MG63 (cell line): ENCODE data around the gene EPS8L2. TPM values are rescaled to one million over a fixed set of nuclear protein-coding genes. Genes with fewer than 3 reads are reported as not detected.

Source experiments
- DNase-seq: peaks from one replicate; pipeline ENCODE4 v3.0.0-alpha.2; 2020
- H3K27me3 ChIP-seq: fragments of 250-450 bp; sonication (Bioruptor Pico); 2 replicates; pipeline ENCODE4 v1.5.1; 2020; ENCODE audit warnings: mild to moderate bottlenecking, moderate library complexity
- H3K36me3 ChIP-seq: fragments of 250-450 bp; sonication (Bioruptor Pico); 2 replicates; pipeline ENCODE4 v1.5.1; 2020; ENCODE audit warnings: mild to moderate bottlenecking, moderate library complexity
- H3K4me3 ChIP-seq: fragments of 250-450 bp; sonication (Bioruptor Pico); 2 replicates; pipeline ENCODE4 v1.5.1; 2020; ENCODE audit warnings: mild to moderate bottlenecking, moderate library complexity
- H3K9me3 ChIP-seq: fragments of 250-450 bp; sonication (Bioruptor Pico); 2 replicates; pipeline ENCODE4 v1.5.1; 2020; ENCODE audit warnings: mild to moderate bottlenecking, moderate library complexity
- total RNA-seq: library from RNA; depleted of rRNA; stranded (reverse); fragments of >200 nt; shearing (Covaris generic); gene quantifications from 2 replicates; pipeline ENCODE4 v1.2.3, GENCODE V29; 2014; ENCODE audit warnings: low replicate concordance; rRNA removed

The EPS8L2 gene
- total RNA-seq = 10.7 and 23.4 TPM in 2 replicates

DNA sequence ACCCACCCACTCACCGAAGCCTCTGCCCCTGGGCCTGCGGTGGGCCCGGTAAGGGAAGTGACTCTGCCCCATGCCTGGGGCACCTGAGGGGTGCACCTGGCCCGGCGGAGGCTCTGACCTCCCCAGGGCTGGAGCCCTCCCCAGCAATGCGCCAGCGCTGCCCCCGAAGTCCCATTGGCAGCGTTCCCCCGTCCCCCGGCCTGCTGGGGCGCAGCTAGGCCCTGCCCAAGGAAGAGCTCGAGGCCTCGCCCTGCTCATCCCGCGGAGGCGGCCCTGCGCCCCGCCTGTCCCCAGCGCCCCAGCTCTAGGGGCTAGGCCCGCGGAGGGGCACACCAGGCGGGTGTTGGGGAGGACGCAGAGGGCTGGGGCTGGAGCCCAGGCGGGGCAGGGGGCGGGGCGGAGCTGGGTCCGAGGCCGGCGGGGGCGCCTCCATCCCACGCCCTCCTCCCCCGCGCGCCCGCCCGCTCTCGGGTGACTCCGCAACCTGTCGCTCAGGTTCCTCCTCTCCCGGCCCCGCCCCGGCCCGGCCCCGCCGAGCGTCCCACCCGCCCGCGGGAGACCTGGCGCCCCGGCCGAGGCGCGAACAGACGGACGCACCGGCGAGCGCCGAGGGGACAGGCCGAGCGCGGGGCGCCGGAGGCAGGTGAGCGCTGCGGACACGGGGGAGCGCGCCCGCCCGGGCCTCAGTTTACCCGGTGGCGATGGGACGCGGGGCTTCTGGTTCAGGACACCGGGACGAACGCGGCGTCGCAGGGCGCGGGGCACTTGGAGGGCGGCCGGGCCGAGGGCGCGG is at the start of gene EPS8L2:
Gene EPS8L2 (plus strand): TSS at position 586 of the 793 bp plus-strand sequence. CDS start 3,177 bp downstream, outside the sequence.
- Histone ChIP-seq H3K4me3 (peak within 1 kb of the TSS; percentile 56), H3K36me3 (peaks cover 36% of the 10 kb centered on the region), H3K27me3 (no peaks in the 10 kb centered on the region), H3K9me3 (no peaks in the 10 kb centered on the region)
- no peak for DNase-seq

DNA sequence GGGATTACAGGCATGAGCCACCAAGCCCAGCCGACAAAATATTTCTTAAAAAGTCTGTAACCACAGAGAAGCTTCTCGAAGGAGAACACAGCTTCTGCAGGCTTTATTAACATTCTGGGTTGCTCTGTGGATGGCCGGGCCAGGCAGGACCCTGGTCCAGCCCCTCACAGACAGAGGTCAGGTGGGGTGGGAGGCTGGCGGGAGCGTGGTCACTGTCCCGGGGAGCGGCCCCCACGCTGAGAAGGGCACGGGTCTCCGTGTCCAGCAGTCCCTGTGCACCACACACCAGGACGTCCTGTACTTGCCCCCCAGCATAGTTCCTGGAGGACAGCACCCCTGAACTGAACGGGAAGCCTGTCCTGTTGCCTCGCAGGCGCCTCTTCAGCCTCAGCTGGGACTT is 49.6 kb upstream of the EPS8L2 start:
- DNase-seq = no peak
- Histone ChIP-seq H3K9me3 (no peaks in the 10 kb centered on the region), H3K36me3 (peaks cover 48% of the 10 kb centered on the region), H3K4me3 (no peak overlapping the region), H3K27me3 (no peaks in the 10 kb centered on the region)

DNA sequence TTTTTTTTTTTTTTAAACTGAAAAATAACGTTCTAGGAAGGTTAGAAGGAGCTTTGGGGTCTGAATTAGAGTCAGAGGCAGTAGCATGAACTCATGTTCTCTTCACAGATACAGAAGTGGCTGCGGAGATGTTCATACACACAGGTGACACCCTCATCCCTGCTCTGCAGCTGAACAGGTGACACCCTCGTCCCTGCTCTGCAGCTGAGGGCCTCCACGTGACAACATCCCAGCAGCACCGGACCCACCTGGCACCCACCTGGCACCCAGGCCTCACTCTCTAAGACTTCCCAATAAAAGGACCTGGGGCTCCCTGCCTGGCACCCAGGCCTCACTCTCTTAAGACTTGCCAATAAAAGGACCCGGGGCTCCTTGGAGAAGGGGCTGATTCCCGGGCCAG is 49.2 kb upstream of the EPS8L2 start:
- DNase-seq = no peak
- H3K27me3 ChIP-seq = no peaks in the 10 kb centered on the region
- H3K4me3 ChIP-seq = no peak overlapping the region
- H3K36me3 ChIP-seq = peaks cover 48% of the 10 kb centered on the region
- no peaks in the 10 kb centered on the region for H3K9me3 ChIP-seq

DNA sequence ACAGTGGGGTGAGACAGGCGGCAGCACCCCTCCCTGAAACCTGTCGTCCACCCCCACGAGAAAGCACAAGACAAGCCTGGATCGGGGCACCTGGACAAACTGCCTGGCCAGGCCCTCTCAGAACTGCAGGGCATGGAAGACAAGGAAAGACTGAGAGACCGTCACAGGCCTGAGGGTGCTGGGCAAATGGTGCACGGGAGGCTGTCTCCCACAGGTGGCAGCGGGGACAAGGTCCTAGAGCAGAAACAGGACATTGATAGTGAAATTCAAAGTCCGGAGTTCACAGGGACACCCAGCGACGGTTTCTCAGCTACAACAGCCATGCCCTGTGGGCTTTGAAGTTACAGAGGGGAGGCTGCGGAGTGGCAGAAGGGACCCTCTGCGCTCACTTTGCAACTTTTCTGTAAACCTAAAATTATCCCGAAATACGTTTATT is 48.3 kb upstream of the EPS8L2 start:
- no peaks in the 10 kb centered on the region for H3K27me3 ChIP-seq
- no peak for DNase-seq
- H3K4me3 ChIP-seq = no peak overlapping the region
- H3K9me3 ChIP-seq = no peaks in the 10 kb centered on the region
- H3K36me3 ChIP-seq = peaks cover 57% of the 10 kb centered on the region

DNA sequence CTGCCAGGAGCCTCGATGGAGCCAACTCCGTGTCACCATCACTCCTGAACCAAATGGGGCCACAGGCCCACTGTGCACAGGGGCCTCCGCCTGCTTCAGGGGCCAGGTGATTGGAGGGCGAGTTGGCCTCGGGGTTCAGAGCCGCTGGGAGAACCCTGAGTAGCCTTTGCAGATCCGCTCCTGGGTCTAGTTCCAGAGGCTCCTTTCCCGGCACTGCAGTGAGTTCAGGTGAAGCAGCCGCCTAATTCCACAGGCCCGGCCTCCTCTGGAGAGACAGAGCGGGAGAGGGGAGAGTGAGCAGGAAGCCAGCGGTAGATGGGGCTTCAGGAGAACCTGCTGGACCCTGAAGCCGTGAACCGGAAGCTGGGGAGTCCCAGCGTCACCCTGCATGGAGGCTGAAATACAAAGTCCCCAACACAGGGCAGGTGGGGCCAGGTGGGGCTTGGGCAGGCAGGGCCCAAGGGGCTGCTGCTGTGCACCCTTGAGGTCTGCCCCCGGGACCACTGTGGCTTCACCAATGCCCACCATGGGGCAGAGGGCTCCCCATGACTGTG is 46.4 kb upstream of the EPS8L2 start:
- no peak overlapping the region for H3K4me3 ChIP-seq
- no peak for DNase-seq

DNA sequence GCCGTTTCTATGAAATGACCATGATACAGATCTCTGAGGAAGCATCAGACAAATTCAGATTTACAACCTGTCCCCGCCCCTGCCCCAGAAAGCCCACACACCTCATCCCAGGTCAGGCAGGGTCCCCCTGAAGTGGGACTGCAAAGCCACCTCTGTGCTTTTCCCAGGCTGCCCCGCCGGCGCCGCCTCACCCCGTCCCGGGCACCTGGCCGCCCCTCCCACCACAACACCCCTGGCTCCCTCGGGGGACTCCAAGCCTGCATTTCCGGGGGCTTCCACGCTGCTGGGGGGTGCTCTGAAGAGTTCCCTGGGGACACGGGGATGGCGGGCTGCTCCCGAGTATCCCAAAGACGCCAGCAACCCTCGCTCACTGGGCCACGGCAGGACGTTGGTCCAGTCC is 45.8 kb upstream of the EPS8L2 start:
- H3K27me3 ChIP-seq = no peaks in the 10 kb centered on the region
- no peak overlapping the region for H3K4me3 ChIP-seq
- H3K36me3 ChIP-seq = peaks cover 63% of the 10 kb centered on the region
- H3K9me3 ChIP-seq = no peaks in the 10 kb centered on the region
- no peak for DNase-seq

More for the DNA sequence above, 46.4 kb upstream of the EPS8L2 start:
- Histone ChIP-seq H3K36me3 (peaks cover 67% of the 10 kb centered on the region), H3K27me3 (no peaks in the 10 kb centered on the region), H3K9me3 (no peaks in the 10 kb centered on the region)

DNA sequence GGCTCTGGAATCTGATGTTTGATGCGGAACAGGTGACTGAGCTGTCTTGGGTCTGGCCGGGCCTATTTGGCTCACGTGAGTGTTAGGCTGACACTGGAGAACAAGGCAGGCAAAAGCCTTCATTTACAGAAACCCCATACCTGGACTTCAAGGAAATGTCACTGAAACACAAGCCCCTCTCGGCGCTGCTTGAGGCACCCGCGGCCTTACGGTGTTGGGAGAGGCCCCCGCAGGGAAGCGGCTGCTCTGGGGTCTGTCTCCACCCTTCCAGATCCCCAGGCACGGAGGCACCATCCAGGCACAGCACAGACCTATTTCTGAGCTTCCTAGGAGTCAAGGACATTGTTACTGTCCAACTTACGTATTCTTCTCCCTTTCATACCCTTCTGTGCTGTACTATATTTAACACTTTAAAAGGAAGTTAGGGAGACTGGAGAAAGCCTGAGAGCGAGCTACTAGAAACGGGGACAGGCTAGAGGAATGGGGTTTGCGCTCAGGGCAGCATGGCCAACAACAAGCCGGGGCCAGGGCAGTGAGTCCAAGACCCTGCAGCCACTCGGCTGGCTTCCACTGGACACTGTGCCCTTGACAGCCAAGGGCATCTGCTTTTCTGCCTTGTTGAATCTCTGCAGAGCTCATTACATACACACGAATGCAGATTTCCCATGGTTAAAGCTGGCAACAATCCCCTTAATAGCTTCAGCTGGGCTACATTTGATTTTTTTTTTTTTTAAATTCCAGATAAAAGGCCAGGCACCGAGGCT is 45.2 kb upstream of the EPS8L2 start:
- Histone ChIP-seq H3K4me3 (no peak overlapping the region), H3K36me3 (peaks cover 63% of the 10 kb centered on the region), H3K27me3 (no peaks in the 10 kb centered on the region), H3K9me3 (no peaks in the 10 kb centered on the region)
- no peak for DNase-seq

DNA sequence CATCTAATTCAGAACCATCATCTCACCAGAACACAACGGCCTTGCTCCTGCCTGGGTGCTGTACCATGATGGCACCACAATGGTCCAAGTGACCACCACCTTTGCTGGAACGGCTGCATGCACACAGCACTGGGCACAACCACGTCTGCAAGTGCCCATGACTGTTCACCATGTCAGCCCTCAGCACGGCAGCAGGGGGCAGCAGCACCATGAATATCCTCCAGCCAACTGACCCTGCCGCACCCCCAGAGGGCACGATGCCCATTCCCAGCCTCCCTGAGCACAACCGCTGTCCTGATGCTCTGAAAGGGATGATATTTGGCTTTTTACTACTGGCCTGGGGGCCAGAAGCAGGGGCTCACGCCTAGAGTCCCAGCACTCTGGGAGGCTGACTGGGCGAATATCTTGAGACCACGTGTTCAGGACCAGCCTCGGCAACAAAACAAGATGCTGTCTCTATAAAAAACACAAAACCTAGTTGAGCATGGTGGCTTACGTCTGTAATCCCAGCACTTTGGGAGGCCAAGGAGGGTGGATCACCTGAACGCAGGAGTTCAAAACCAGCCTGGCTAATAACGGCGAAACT is 43.2 kb upstream of the EPS8L2 start:
- peak; percentile 68 for DNase-seq

DNA sequence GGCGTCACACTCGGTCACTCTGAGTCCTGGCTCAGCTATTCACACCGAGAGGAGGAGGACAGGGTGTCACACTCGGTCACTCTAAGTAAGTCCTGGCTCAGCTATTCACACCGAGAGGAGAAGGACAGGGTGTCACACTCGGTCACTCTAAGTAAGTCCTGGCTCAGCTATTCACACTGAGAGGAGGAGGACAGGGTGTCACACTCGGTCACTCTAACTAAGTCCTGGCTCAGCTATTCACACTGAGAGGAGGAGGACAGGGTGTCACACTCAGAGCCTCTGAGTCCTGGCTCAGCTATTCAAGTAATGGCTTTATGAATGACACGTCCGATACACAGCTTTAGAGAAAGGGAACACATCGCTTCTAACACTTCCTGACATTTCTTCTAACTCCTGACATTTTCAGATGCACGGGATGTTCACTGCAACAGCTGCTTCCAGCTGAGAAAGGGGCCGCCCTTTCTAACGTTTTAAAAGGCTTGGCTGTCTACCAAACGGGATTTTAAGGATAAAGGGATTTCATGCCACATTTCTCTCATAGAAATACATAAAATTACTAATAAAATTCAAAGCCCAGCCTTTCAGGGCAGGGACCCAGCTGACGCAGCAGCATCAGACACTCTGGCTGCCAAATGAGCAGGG is 40.8 kb upstream of the EPS8L2 start:
- DNase-seq = peak; percentile 62
- Histone ChIP-seq H3K4me3 (no peak overlapping the region), H3K36me3 (peaks cover 55% of the 10 kb centered on the region)

More for the DNA sequence above, 43.2 kb upstream of the EPS8L2 start:
- Histone ChIP-seq H3K36me3 (peaks cover 67% of the 10 kb centered on the region), H3K27me3 (no peaks in the 10 kb centered on the region), H3K9me3 (no peaks in the 10 kb centered on the region), H3K4me3 (no peak overlapping the region)

DNA sequence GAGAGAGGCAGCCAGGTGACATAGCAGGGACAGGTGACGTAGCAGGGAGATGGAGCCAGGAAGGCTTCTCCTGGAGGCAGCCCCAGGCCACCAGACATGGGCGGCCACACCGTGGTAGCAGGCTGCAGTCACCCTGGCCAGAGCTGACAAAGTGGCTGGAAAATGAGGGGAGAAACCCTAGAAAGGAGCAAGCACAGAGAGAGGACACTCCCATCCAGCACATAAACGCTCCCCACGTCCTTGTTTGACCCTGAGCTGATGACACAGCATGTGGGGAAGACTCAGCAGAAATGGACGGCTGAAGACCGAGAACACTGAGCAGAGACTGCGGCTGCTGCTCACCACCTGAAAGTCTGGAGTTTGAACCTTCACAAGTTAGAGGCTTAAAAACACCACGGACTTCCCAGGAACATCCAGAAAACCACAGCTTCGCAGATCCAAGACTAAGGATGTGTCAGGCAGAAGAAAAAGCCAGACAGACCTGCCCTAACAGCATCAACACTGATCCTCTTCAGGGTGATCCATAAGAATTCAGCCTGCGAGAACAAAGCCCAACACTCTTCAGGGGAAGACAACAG is 40.2 kb upstream of the EPS8L2 start:
- no peak overlapping the region for H3K4me3 ChIP-seq
- H3K9me3 ChIP-seq = no peaks in the 10 kb centered on the region
- H3K36me3 ChIP-seq = peaks cover 50% of the 10 kb centered on the region
- DNase-seq = no peak
- no peaks in the 10 kb centered on the region for H3K27me3 ChIP-seq

More for the DNA sequence above, 40.8 kb upstream of the EPS8L2 start:
- Histone ChIP-seq H3K27me3 (no peaks in the 10 kb centered on the region), H3K9me3 (no peaks in the 10 kb centered on the region)

DNA sequence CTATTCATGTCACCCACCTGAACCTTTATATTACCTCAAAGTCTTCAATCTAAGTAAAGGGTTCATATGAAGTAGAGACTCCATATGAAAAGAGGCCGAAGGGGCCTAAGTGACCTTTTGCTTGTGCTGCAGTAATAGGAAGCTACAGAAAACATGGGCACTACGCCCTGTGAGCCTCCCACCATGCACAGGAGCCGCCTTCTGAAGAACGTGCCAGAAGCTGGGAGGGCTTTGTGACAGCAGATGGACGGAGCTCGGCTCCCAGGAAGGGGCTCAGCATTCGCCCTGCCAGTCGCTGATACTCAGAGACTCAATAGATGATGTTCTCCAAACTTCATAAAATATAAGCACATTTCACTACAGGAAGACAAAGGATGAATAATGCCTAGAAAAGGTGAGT is 32.2 kb upstream of the EPS8L2 start:
- Histone ChIP-seq H3K9me3 (no peaks in the 10 kb centered on the region), H3K27me3 (no peaks in the 10 kb centered on the region), H3K4me3 (no peak overlapping the region), H3K36me3 (peaks cover 57% of the 10 kb centered on the region)
- no peak for DNase-seq

DNA sequence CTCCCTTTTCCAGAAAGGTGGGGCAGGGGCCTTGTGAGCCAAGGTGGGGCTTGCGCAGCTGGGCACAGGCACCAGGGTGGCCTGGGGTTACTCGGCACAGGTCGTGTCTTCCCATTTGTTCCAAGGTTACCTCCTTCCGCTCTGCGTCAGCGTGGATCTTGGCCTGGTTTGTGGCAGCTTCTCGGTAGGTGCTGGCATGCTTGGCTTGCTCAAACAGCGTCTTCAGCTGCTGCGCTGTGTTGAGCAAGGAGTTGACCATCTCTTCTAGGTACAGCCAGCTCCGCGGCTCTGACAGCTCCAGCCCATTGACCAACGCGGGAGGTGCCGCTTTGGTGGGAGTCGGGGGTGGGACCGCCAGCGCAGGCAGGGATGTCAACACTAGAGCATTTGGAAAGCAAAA is 31.6 kb upstream of the EPS8L2 start:
- no peaks in the 10 kb centered on the region for H3K27me3 ChIP-seq
- no peaks in the 10 kb centered on the region for H3K9me3 ChIP-seq
- no peak for DNase-seq
- H3K4me3 ChIP-seq = no peak overlapping the region
- H3K36me3 ChIP-seq = peaks cover 57% of the 10 kb centered on the region

DNA sequence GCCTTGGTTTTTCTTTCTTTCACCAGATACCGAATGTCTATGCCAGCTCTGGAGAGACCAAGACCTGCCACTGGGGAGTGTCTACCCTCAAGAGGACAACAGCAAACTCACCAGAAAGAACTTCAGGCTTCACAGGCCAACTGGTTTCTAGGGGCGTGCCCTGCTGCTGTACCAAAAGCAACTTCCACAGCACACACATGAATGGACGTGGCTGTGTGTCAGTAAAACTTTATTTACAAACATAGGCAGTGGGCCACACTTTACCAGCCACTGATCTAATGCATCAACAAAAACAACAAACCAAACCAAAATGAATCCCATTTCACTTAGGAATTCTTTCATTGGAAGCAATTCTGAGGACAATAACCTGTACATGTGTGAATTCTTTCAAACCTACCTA is 27.7 kb upstream of the EPS8L2 start:
- peaks cover 61% of the 10 kb centered on the region for H3K36me3 ChIP-seq
- H3K27me3 ChIP-seq = no peaks in the 10 kb centered on the region
- H3K4me3 ChIP-seq = no peak overlapping the region
- no peak for DNase-seq
- no peaks in the 10 kb centered on the region for H3K9me3 ChIP-seq

DNA sequence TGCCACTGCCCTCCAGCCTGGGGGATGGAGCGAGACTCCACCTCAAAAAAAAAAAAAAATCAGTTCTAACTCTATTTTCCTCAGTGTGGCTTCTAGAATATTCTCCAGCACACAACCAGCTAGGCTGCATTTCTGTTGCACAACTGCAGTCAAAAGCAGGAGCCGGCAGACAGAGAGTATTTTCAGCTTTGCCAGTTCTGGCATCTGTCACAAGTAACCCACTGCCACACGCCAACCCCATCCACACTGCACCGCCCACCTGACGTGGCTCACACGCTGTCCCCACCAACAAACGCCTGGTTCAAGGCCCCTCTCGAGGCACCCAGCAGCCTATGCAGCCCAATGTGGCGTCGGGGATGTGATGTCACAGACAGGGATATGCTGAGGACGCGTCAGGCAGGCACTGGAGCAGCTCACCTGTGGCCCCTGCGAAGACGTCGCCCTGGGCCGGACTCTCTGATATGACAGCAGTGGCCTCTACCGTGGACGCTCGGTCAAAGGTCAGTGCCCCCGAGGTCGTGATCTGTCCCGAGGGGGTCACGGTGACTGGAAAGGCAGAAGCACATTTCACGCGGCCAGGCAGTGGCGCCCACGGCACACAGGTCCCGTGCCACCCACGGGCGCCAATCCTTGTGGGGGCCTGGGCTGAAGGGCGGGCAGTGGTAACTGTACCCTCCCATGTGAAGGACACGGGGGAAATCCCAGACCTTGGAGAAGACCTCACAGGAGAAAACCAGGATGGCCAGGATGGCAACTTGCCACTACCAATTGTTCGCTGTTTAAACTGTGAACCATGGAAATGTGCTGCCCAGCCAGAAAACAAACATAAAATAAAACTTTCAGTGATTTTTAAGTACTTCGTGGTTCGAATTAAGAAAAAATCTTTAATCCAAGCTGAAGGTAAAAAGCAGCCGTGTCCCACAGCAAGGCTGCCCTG is 26.5 kb upstream of the EPS8L2 start:
- Histone ChIP-seq H3K4me3 (no peak overlapping the region), H3K36me3 (peaks cover 61% of the 10 kb centered on the region), H3K9me3 (no peaks in the 10 kb centered on the region), H3K27me3 (no peaks in the 10 kb centered on the region)
- DNase-seq = no peak

DNA sequence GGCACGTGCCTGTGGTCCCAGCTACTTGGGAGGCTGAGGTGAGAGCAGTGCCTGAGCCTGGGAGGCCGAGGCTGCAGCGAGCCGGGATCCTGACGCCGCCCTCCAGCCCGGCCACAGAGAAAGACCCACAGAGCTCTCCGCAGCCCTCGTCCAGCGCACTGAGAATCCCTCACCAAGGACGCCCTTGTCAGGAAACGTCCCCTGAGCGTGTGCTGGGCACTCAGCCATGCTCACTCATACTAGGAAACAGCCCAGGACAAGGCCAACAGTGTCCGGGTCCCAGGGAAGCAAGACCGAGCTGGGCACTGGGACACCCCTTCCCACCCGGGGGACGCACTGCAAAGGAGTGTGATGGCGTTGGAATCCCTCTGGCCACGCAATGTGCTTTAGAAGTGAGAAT is 25.6 kb upstream of the EPS8L2 start:
- peaks cover 61% of the 10 kb centered on the region for H3K36me3 ChIP-seq

More for the DNA sequence above, 25.6 kb upstream of the EPS8L2 start:
- no peaks in the 10 kb centered on the region for H3K27me3 ChIP-seq
- H3K4me3 ChIP-seq = no peak overlapping the region
- no peak for DNase-seq
- no peaks in the 10 kb centered on the region for H3K9me3 ChIP-seq
